ENCODE measurements around the gene CAPZB.

Gene CAPZB

DNA sequence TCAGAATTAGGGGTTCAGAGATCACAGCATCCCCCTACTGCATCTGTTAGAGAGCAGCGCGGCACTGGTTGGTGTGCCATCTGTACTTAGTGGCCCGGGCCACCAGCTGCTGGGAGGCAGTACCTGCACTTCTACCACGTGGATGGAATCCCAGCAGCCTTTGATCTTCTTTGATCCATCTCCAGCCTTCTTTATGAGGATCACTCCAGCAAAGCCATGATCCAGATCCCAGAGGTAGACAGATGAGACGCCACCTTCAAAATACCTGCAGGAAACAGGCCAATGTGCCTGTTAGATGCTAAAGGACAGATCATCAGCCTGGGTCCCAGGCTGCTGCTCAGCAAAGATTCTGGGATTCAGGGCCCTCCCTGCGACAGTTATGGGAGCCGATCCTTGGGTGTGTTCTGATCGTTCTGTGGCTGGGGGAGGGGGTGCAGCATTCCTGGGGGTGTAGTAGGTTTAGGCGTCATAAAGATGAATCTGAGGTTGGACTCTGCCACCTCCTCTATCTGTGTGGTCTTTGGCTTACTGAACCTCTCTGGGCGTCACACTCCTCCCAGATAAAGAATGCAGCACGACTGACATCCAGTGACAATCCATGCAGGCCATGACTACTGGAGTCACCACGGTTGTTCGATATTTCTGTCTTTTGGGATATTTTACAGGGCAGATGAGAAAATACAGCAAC, 127.9 kb downstream of the CAPZB start:
- peaks cover 16% of the 10 kb centered on the region for H3K79me2 ChIP-seq (ENCODE audit: insufficient read depth, low read length)
- H3K9me3 ChIP-seq (ENCODE audit: insufficient read depth, low read length, severe bottlenecking) = no peaks in the 10 kb centered on the region
- no peak for ATAC-seq (ENCODE audit: insufficient read depth, low read depth)
- no peak overlapping the region for H3K4me3 ChIP-seq (ENCODE audit: low read depth in 1 of 2, low read length in 2 of 2)
- no peak overlapping the region for H2AFZ ChIP-seq (ENCODE audit: low read depth, low read length)
- TF ChIP-seq, protein P1, sequence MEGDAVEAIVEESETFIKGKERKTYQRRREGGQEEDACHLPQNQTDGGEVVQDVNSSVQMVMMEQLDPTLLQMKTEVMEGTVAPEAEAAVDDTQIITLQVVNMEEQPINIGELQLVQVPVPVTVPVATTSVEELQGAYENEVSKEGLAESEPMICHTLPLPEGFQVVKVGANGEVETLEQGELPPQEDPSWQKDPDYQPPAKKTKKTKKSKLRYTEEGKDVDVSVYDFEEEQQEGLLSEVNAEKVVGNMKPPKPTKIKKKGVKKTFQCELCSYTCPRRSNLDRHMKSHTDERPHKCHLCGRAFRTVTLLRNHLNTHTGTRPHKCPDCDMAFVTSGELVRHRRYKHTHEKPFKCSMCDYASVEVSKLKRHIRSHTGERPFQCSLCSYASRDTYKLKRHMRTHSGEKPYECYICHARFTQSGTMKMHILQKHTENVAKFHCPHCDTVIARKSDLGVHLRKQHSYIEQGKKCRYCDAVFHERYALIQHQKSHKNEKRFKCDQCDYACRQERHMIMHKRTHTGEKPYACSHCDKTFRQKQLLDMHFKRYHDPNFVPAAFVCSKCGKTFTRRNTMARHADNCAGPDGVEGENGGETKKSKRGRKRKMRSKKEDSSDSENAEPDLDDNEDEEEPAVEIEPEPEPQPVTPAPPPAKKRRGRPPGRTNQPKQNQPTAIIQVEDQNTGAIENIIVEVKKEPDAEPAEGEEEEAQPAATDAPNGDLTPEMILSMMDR (IDR thresholded peaks at IDR 0.05; ENCODE audit: borderline replicate concordance, extremely low read depth, low read length, poor library complexity, severe bottlenecking) = no peak
- no peak for TF ChIP-seq EZH2 (IDR thresholded peaks at IDR 0.05; ENCODE audit: borderline replicate concordance, low read depth, low read length, severe bottlenecking)
- no peaks in the 10 kb centered on the region for H3K4me1 ChIP-seq (ENCODE audit: insufficient read depth, low read length)
- H3K27me3 ChIP-seq (ENCODE audit: insufficient read depth, low read length, poor library complexity) = no peaks in the 10 kb centered on the region
- no peak for DNase-seq
- no peak overlapping the region for H3K27ac ChIP-seq (ENCODE audit: low read length)
- no peak overlapping the region for H3K9ac ChIP-seq (ENCODE audit: low read depth, low read length)
- no peak overlapping the region for H3K4me2 ChIP-seq (ENCODE audit: insufficient read depth, low read length)
- peaks cover 61% of the 10 kb centered on the region for H3K36me3 ChIP-seq (ENCODE audit: insufficient read depth, low read length)
- peaks cover 54% of the 10 kb centered on the region for H4K20me1 ChIP-seq (ENCODE audit: insufficient read depth, low read length)

DNA sequence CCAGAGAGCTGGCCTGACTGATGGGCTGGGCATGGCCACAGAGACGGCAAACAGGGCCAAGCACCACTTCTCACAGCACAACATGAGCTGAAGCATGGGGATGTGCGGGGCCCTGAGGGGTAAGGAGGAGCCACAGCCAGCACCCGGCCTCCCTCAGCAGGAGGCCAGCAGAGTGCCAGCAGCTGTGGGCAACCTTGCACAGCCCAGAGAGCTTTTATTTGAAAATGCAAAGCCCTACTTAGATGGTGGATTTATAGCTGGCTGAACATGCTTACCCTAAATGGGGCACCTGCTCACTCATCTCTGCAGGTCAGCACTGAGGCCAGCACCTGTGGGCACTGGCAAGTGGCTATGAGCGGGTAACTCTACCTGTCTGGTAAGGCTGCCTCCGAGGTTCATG, 129.1 kb downstream of the CAPZB start:
- DNase-seq = no peak
- no peak overlapping the region for H3K4me2 ChIP-seq (ENCODE audit: insufficient read depth, low read length)
- H3K36me3 ChIP-seq (ENCODE audit: insufficient read depth, low read length) = peaks cover 72% of the 10 kb centered on the region

DNA sequence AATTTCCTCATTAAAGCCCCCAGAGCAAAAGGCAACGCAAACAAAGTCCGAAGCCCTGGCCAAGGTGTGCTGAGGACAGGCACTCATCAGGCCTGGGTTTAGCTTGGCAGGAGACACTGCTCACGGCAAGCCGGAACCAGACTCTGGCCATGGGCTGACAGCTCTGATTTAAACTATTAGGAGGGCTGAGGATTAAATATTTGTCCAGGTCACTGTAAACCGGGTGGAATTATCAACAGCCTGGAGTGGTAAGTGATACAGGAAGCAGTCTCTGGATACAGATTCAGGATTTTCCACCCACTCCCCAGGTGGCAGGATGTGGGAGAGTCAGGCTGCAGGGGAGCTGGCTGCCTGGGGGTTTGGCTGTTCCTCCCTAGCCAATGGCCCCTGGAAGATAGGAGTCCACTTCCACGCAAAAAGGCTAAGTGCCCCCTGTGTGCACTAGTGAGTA, 130.8 kb downstream of the CAPZB start:
- Histone ChIP-seq H3K9ac (ENCODE audit: low read depth, low read length) (no peak overlapping the region), H3K27me3 (ENCODE audit: insufficient read depth, low read length, poor library complexity) (no peaks in the 10 kb centered on the region), H4K20me1 (ENCODE audit: insufficient read depth, low read length) (peaks cover 35% of the 10 kb centered on the region), H3K27ac (ENCODE audit: low read length) (no peak overlapping the region), H3K9me3 (ENCODE audit: insufficient read depth, low read length, severe bottlenecking) (no peaks in the 10 kb centered on the region), H3K36me3 (ENCODE audit: insufficient read depth, low read length) (peaks cover 69% of the 10 kb centered on the region), H2AFZ (ENCODE audit: low read depth, low read length) (no peak overlapping the region), H3K4me3 (ENCODE audit: low read depth in 1 of 2, low read length in 2 of 2) (no peak overlapping the region), H3K4me1 (ENCODE audit: insufficient read depth, low read length) (no peaks in the 10 kb centered on the region), H3K79me2 (ENCODE audit: insufficient read depth, low read length) (peaks cover 4% of the 10 kb centered on the region), H3K4me2 (ENCODE audit: insufficient read depth, low read length) (no peak overlapping the region)
- TF ChIP-seq EZH2 (IDR thresholded peaks at IDR 0.05; ENCODE audit: borderline replicate concordance, low read depth, low read length, severe bottlenecking) = no peak
- TF ChIP-seq, protein P1 (IDR thresholded peaks at IDR 0.05; ENCODE audit: borderline replicate concordance, extremely low read depth, low read length, poor library complexity, severe bottlenecking) = no peak
- no peak for ATAC-seq (ENCODE audit: insufficient read depth, low read depth)
- DNase-seq = no peak

More for the DNA sequence above, 129.1 kb downstream of the CAPZB start:
- no peak for ATAC-seq (ENCODE audit: insufficient read depth, low read depth)
- Histone ChIP-seq H3K79me2 (ENCODE audit: insufficient read depth, low read length) (peaks cover 15% of the 10 kb centered on the region), H3K4me3 (ENCODE audit: low read depth in 1 of 2, low read length in 2 of 2) (no peak overlapping the region), H3K9me3 (ENCODE audit: insufficient read depth, low read length, severe bottlenecking) (no peaks in the 10 kb centered on the region), H2AFZ (ENCODE audit: low read depth, low read length) (no peak overlapping the region), H3K27ac (ENCODE audit: low read length) (no peak overlapping the region), H4K20me1 (ENCODE audit: insufficient read depth, low read length) (peaks cover 50% of the 10 kb centered on the region), H3K4me1 (ENCODE audit: insufficient read depth, low read length) (no peaks in the 10 kb centered on the region), H3K27me3 (ENCODE audit: insufficient read depth, low read length, poor library complexity) (no peaks in the 10 kb centered on the region), H3K9ac (ENCODE audit: low read depth, low read length) (no peak overlapping the region)
- TF ChIP-seq, protein P1 (IDR thresholded peaks at IDR 0.05; ENCODE audit: borderline replicate concordance, extremely low read depth, low read length, poor library complexity, severe bottlenecking) = no peak

All from DND-41 (cell line).